ENCODE results near the gene DCAF5.

DCAF5 gene

GRCh38 chr14:69044965-69045555 is 107.9 kb downstream of the DCAF5 start:
- no peak overlapping the region for H3K4ac ChIP-seq (ENCODE audit: low read length)
- no peak overlapping the region for H2BK120ac ChIP-seq (ENCODE audit: low read depth, low read length)
- peaks cover 13 to 18% of the 10 kb centered on the region in 2 donors for H3K4me1 ChIP-seq (ENCODE audit: control insufficient read depth in 2 of 2, insufficient read depth in 1 of 2, low read depth in 1 of 2, low read length in 2 of 2)
- WGBS, 2 donors (ENCODE audit: extremely low coverage in 2 of 2, insufficient read length in 2 of 2, insufficient replicate concordance in 1 of 2), result no CpG with 5 or more reads among the region's 6 CpGs
- no peaks in the 10 kb centered on the region for H3K79me1 ChIP-seq (ENCODE audit: low read depth, low read length)
- DNase-seq (ENCODE audit: low spot score), result no peak
- peaks cover 0 to under 1% of the 10 kb centered on the region in 2 donors for H3K36me3 ChIP-seq (replicated peaks in 1 of 2; ENCODE audit: control insufficient read depth in 2 of 2, insufficient read depth in 2 of 2, low read length in 2 of 2)
- no peak overlapping the region for H2BK15ac ChIP-seq (ENCODE audit: low read length)
- no peaks in the 10 kb centered on the region for H3K27me3 ChIP-seq (ENCODE audit: control insufficient read depth in 3 of 3, insufficient read depth in 3 of 3, low read depth in 1 of 3, low read length in 3 of 3)
- no peak overlapping the region for H3K23ac ChIP-seq (ENCODE audit: low read depth, low read length, poor library complexity)
- H2AK5ac ChIP-seq (ENCODE audit: low read depth, low read length), result no peak overlapping the region
- H2BK5ac ChIP-seq (ENCODE audit: low read length), result no peak overlapping the region
- no peak overlapping the region for H4K8ac ChIP-seq (ENCODE audit: low read depth, low read length)
- no peak overlapping the region for H3K14ac ChIP-seq (ENCODE audit: low read length)
- H3K9ac ChIP-seq (ENCODE audit: low read depth, low read length, poor library complexity), result no peak overlapping the region
- no peak overlapping the region for H2BK12ac ChIP-seq (ENCODE audit: low read length)
- H4K91ac ChIP-seq (ENCODE audit: low read depth, low read length, poor library complexity), result no peak overlapping the region
- H3K27ac ChIP-seq (replicated peaks; ENCODE audit: low read length), result no peak overlapping the region
- H2AFZ ChIP-seq (ENCODE audit: low read length), result no peak overlapping the region
- H3K4me2 ChIP-seq (ENCODE audit: insufficient read depth, low read length, poor library complexity, severe bottlenecking), result no peak overlapping the region
- H3K9me3 ChIP-seq (replicated peaks in 1 of 2; ENCODE audit: control insufficient read depth in 2 of 2, insufficient read depth in 1 of 2, low read depth in 1 of 2, low read length in 2 of 2), result no peaks in the 10 kb centered on the region
- no peak overlapping the region for H3K18ac ChIP-seq (ENCODE audit: low read length)
- H3K4me3 ChIP-seq (ENCODE audit: low read length in 2 of 2), result no peak overlapping the region

GRCh38 chr14:69044296-69044695 is 108.6 kb downstream of the DCAF5 start:
- no peak overlapping the region for H4K8ac ChIP-seq (ENCODE audit: low read depth, low read length)
- no peak overlapping the region for H2AK5ac ChIP-seq (ENCODE audit: low read depth, low read length)
- no peaks in the 10 kb centered on the region for H3K27me3 ChIP-seq (ENCODE audit: control insufficient read depth in 3 of 3, insufficient read depth in 3 of 3, low read depth in 1 of 3, low read length in 3 of 3)
- H3K18ac ChIP-seq (ENCODE audit: low read length), result peak overlapping the region; percentile 11
- H3K4me1 ChIP-seq (ENCODE audit: control insufficient read depth in 2 of 2, insufficient read depth in 1 of 2, low read depth in 1 of 2, low read length in 2 of 2), result peaks cover 11 to 15% of the 10 kb centered on the region in 2 donors
- no peaks in the 10 kb centered on the region for H3K79me1 ChIP-seq (ENCODE audit: low read depth, low read length)
- H2BK15ac ChIP-seq (ENCODE audit: low read length), result no peak overlapping the region
- H2BK120ac ChIP-seq (ENCODE audit: low read depth, low read length), result no peak overlapping the region
- WGBS, 2 donors (ENCODE audit: extremely low coverage in 2 of 2, insufficient read length in 2 of 2, insufficient replicate concordance in 1 of 2), result no CpG with 5 or more reads among the region's 2 CpGs
- H3K14ac ChIP-seq (ENCODE audit: low read length), result no peak overlapping the region
- H3K9me3 ChIP-seq (replicated peaks in 1 of 2; ENCODE audit: control insufficient read depth in 2 of 2, insufficient read depth in 1 of 2, low read depth in 1 of 2, low read length in 2 of 2), result no peaks in the 10 kb centered on the region
- no peak overlapping the region for H3K9ac ChIP-seq (ENCODE audit: low read depth, low read length, poor library complexity)
- no peak overlapping the region for H2BK5ac ChIP-seq (ENCODE audit: low read length)
- no peak overlapping the region for H3K4me3 ChIP-seq (ENCODE audit: low read length in 2 of 2)
- H3K4me2 ChIP-seq (ENCODE audit: insufficient read depth, low read length, poor library complexity, severe bottlenecking), result no peak overlapping the region
- no peak overlapping the region for H4K91ac ChIP-seq (ENCODE audit: low read depth, low read length, poor library complexity)
- no peak overlapping the region for H2AFZ ChIP-seq (ENCODE audit: low read length)
- no peaks in the 10 kb centered on the region for H3K36me3 ChIP-seq (replicated peaks in 1 of 2; ENCODE audit: control insufficient read depth in 2 of 2, insufficient read depth in 2 of 2, low read length in 2 of 2)
- DNase-seq (ENCODE audit: low spot score), result no peak
- no peak overlapping the region for H3K23ac ChIP-seq (ENCODE audit: low read depth, low read length, poor library complexity)
- H3K4ac ChIP-seq (ENCODE audit: low read length), result no peak overlapping the region
- no peak overlapping the region for H3K27ac ChIP-seq (replicated peaks; ENCODE audit: low read length)
- no peak overlapping the region for H2BK12ac ChIP-seq (ENCODE audit: low read length)

DNA sequence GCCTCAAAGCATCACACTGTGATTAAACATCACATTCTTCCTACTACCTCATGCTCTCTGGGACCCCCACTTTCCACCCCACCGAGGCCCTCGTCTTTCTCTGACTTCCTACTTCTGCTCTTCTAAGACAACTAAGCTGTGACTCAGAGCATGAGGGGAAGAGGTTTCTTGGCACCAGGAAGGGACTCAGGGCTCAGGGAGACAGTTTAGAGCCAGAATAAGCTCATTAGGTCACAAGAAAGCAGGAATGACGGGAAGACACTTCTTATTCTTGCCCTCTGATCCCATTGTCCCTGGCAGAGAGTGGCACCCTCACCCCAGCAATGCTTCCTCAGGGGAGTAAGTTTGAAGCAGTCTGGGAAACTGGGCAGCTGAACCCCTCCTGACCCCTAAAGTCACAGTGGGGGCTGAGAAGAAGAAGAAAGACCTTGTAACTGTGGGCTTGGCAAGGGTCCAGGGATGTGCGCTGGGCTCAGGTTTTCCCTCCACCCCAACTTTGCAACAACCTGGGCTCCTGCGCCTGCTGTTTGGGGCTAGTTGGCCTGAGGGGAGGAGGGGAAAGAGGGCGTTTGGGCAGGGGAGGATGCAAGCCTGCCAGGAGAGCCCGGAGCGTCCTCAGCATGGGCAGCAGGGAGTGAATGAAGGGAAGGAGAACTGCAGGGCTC is 109.2 kb downstream of the DCAF5 start:
- Histone ChIP-seq H3K4me1 (ENCODE audit: control insufficient read depth in 2 of 2, insufficient read depth in 1 of 2, low read depth in 1 of 2, low read length in 2 of 2) (peaks cover 11 to 16% of the 10 kb centered on the region in 2 donors), H3K14ac (ENCODE audit: low read length) (no peak overlapping the region), H3K79me1 (ENCODE audit: low read depth, low read length) (no peaks in the 10 kb centered on the region), H2BK120ac (ENCODE audit: low read depth, low read length) (no peak overlapping the region), H2AFZ (ENCODE audit: low read length) (no peak overlapping the region), H3K18ac (ENCODE audit: low read length) (peak overlapping the region; percentile 11), H3K9me3 (replicated peaks in 1 of 2; ENCODE audit: control insufficient read depth in 2 of 2, insufficient read depth in 1 of 2, low read depth in 1 of 2, low read length in 2 of 2) (no peaks in the 10 kb centered on the region), H3K27me3 (ENCODE audit: control insufficient read depth in 3 of 3, insufficient read depth in 3 of 3, low read depth in 1 of 3, low read length in 3 of 3) (no peaks in the 10 kb centered on the region), H2BK12ac (ENCODE audit: low read length) (no peak overlapping the region), H4K91ac (ENCODE audit: low read depth, low read length, poor library complexity) (no peak overlapping the region), H3K4me2 (ENCODE audit: insufficient read depth, low read length, poor library complexity, severe bottlenecking) (no peak overlapping the region), H3K36me3 (replicated peaks in 1 of 2; ENCODE audit: control insufficient read depth in 2 of 2, insufficient read depth in 2 of 2, low read length in 2 of 2) (no peaks in the 10 kb centered on the region), H4K8ac (ENCODE audit: low read depth, low read length) (no peak overlapping the region), H2AK5ac (ENCODE audit: low read depth, low read length) (no peak overlapping the region), H3K4me3 (ENCODE audit: low read length in 2 of 2) (no peak overlapping the region), H3K9ac (ENCODE audit: low read depth, low read length, poor library complexity) (no peak overlapping the region), H3K23ac (ENCODE audit: low read depth, low read length, poor library complexity) (no peak overlapping the region), H2BK5ac (ENCODE audit: low read length) (no peak overlapping the region), H3K4ac (ENCODE audit: low read length) (no peak overlapping the region), H3K27ac (replicated peaks; ENCODE audit: low read length) (no peak overlapping the region), H2BK15ac (ENCODE audit: low read length) (no peak overlapping the region)
- no peak for DNase-seq (ENCODE audit: low spot score)
- no CpG with 5 or more reads among the region's 8 CpGs for WGBS, 2 donors (ENCODE audit: extremely low coverage in 2 of 2, insufficient read length in 2 of 2, insufficient replicate concordance in 1 of 2)

DNA sequence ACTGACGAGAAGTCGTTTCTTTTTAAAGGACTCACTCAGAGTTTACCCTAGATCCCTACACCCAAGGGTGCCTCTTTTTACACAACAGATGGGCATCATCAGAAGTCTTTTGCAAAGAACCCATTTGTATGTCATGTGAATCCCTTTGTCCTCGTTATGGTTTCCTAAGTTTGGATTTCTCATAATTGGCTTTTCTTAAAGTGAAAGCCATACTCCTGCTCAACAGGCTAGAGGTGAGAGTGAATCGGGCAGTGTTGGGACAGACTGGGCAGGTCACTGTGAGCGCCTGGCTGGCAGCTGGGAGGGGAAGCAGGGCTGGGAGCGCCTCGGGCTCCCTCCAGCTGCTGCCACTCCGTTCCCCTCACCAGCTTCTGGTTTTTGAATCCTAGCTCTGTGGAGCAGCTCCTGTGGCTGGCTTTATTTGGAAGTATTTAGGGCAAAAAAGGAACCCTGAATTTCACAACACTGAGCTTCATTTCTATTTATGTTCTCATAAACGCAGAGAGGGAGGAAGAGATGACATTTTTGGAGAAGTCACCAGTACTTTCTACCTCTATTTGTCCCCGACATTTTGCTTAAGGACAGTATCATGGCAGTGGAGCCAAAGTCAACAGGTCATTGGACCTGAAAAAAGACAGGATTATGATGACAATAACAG is 110.0 kb downstream of the DCAF5 start:
- H3K14ac ChIP-seq (ENCODE audit: low read length), result no peak overlapping the region
- H2BK120ac ChIP-seq (ENCODE audit: low read depth, low read length), result no peak overlapping the region
- H3K9me3 ChIP-seq (replicated peaks in 1 of 2; ENCODE audit: control insufficient read depth in 2 of 2, insufficient read depth in 1 of 2, low read depth in 1 of 2, low read length in 2 of 2), result no peaks in the 10 kb centered on the region
- H3K4me1 ChIP-seq (ENCODE audit: control insufficient read depth in 2 of 2, insufficient read depth in 1 of 2, low read depth in 1 of 2, low read length in 2 of 2), result peaks cover 11 to 18% of the 10 kb centered on the region in 2 donors
- no peak overlapping the region for H3K4me2 ChIP-seq (ENCODE audit: insufficient read depth, low read length, poor library complexity, severe bottlenecking)
- no CpG with 5 or more reads among the region's 10 CpGs for WGBS, 2 donors (ENCODE audit: extremely low coverage in 2 of 2, insufficient read length in 2 of 2, insufficient replicate concordance in 1 of 2)
- no peak overlapping the region for H2BK15ac ChIP-seq (ENCODE audit: low read length)
- H3K18ac ChIP-seq (ENCODE audit: low read length), result no peak overlapping the region
- H2AFZ ChIP-seq (ENCODE audit: low read length), result no peak overlapping the region
- H3K4me3 ChIP-seq (ENCODE audit: low read length in 2 of 2), result no peak overlapping the region
- no peaks in the 10 kb centered on the region for H3K36me3 ChIP-seq (replicated peaks in 1 of 2; ENCODE audit: control insufficient read depth in 2 of 2, insufficient read depth in 2 of 2, low read length in 2 of 2)
- no peaks in the 10 kb centered on the region for H3K79me1 ChIP-seq (ENCODE audit: low read depth, low read length)
- no peak overlapping the region for H3K27ac ChIP-seq (replicated peaks; ENCODE audit: low read length)
- no peak overlapping the region for H2BK12ac ChIP-seq (ENCODE audit: low read length)
- no peaks in the 10 kb centered on the region for H3K27me3 ChIP-seq (ENCODE audit: control insufficient read depth in 3 of 3, insufficient read depth in 3 of 3, low read depth in 1 of 3, low read length in 3 of 3)
- no peak overlapping the region for H3K23ac ChIP-seq (ENCODE audit: low read depth, low read length, poor library complexity)
- DNase-seq (ENCODE audit: low spot score), result no peak
- no peak overlapping the region for H3K9ac ChIP-seq (ENCODE audit: low read depth, low read length, poor library complexity)
- H4K91ac ChIP-seq (ENCODE audit: low read depth, low read length, poor library complexity), result no peak overlapping the region
- no peak overlapping the region for H3K4ac ChIP-seq (ENCODE audit: low read length)
- no peak overlapping the region for H2AK5ac ChIP-seq (ENCODE audit: low read depth, low read length)
- H4K8ac ChIP-seq (ENCODE audit: low read depth, low read length), result no peak overlapping the region
- no peak overlapping the region for H2BK5ac ChIP-seq (ENCODE audit: low read length)

Measured in neuronal stem cell (in vitro differentiated cells).